SK-N-SH treated with all-trans-retinoic acid at 6 μM for 48 hours (cell line): ENCODE measurements around the gene PHKG2.

ENCODE experiments used
- ATAC-seq: fragments of 200-7000 bp; cut with Tn5 transposase; 3 replicates; pipeline ENCODE4 v1.9.1; 2020; ENCODE audit warnings: mild to moderate bottlenecking, moderate library complexity
- ARNTL ChIP-seq: fragments of 450-650 bp; formaldehyde crosslinking; IDR thresholded peaks from 2 replicates; pipeline ENCODE4 v1.5.0; 2020; ENCODE audit warnings: low read depth, mild to moderate bottlenecking, moderate library complexity, borderline replicate concordance
- BACH2 ChIP-seq: fragments of 250-450 bp; sonication (Bioruptor Pico); IDR thresholded peaks from 2 replicates; pipeline ENCODE4 v1.9.0; 2021; ENCODE audit warnings: mild to moderate bottlenecking, borderline replicate concordance
- CSRNP3 ChIP-seq: fragments of 250-450 bp; sonication (Bioruptor Pico); IDR thresholded peaks from 2 replicates; pipeline ENCODE4 v1.5.1; 2021; ENCODE audit warnings: mild to moderate bottlenecking, moderate library complexity
- ESRRG ChIP-seq: fragments of 250-450 bp; sonication (Bioruptor Pico); IDR thresholded peaks from 2 replicates; pipeline ENCODE4 v1.6.1; 2021; ENCODE audit warnings: mild to moderate bottlenecking
- GLIS3 ChIP-seq: fragments of 250-450 bp; sonication (Bioruptor Pico); IDR thresholded peaks from 2 replicates; pipeline ENCODE4 v1.5.0; 2020; ENCODE audit warnings: mild to moderate bottlenecking, moderate library complexity
- OSR1 ChIP-seq: fragments of 250-450 bp; sonication (Bioruptor Pico); IDR thresholded peaks from 2 replicates; pipeline ENCODE4 v1.8.0; 2022; ENCODE audit warnings: moderate library complexity, mild to moderate bottlenecking, inconsistent platforms
- POU6F1 ChIP-seq: fragments of 250-450 bp; sonication (Bioruptor Pico); IDR thresholded peaks from 2 replicates; pipeline ENCODE4 v1.8.0; 2021; ENCODE audit warnings: low read depth, mild to moderate bottlenecking, moderate library complexity, borderline replicate concordance
- PPARA ChIP-seq: fragments of 250-450 bp; sonication (Bioruptor Pico); IDR thresholded peaks from 2 replicates; pipeline ENCODE4 v1.5.0; 2020; ENCODE audit warnings: mild to moderate bottlenecking, borderline replicate concordance
- SNAI2 ChIP-seq: fragments of 250-450 bp; sonication (Bioruptor Pico); IDR thresholded peaks from 2 replicates; pipeline ENCODE4 v1.5.0; 2020; ENCODE audit warnings: mild to moderate bottlenecking, moderate library complexity
- TCF4 ChIP-seq: fragments of 250-450 bp; sonication (Bioruptor Pico); IDR thresholded peaks from 2 replicates; pipeline ENCODE4 v1.8.0; 2021; ENCODE audit warnings: mild to moderate bottlenecking, moderate library complexity, borderline replicate concordance
- TOX ChIP-seq: fragments of 250-450 bp; sonication (Bioruptor Pico); IDR thresholded peaks from 2 replicates; pipeline ENCODE4 v1.8.0; 2021; ENCODE audit warnings: mild to moderate bottlenecking, moderate library complexity, borderline replicate concordance
- ZC3H10 ChIP-seq: fragments of 250-450 bp; sonication (Bioruptor Pico); IDR thresholded peaks from 2 replicates; pipeline ENCODE4 v1.5.1; 2021; ENCODE audit warnings: mild to moderate bottlenecking, moderate library complexity
- ZFP3 ChIP-seq: fragments of 250-450 bp; sonication (Bioruptor Pico); IDR thresholded peaks from 2 replicates; pipeline ENCODE4 v1.5.0; 2020; ENCODE audit warnings: mild to moderate bottlenecking, moderate library complexity
- ZNF70 ChIP-seq: fragments of 450-650 bp; formaldehyde crosslinking; IDR thresholded peaks from 2 replicates; pipeline ENCODE4 v1.5.0; 2020; ENCODE audit warnings: mild to moderate bottlenecking, moderate library complexity
- ZNF8 ChIP-seq: fragments of 450-650 bp; formaldehyde crosslinking; IDR thresholded peaks from 2 replicates; pipeline ENCODE4 v1.5.0; 2020; ENCODE audit warnings: mild to moderate bottlenecking, moderate library complexity
- TF ChIP-seq, protein P1 (sequence below): fragments of 250-450 bp; sonication (Bioruptor Pico); IDR thresholded peaks from 2 replicates; pipeline ENCODE4 v1.8.0; 2020; ENCODE audit warnings: mild to moderate bottlenecking, moderate library complexity, borderline replicate concordance
- TF ChIP-seq, protein P2 (sequence below): fragments of 250-450 bp; sonication (Bioruptor Pico); IDR thresholded peaks from 2 replicates; pipeline ENCODE4 v1.5.0; 2020; ENCODE audit warnings: mild to moderate bottlenecking, moderate library complexity
- TF ChIP-seq, protein P3 (sequence below): fragments of 250-450 bp; sonication (Bioruptor Pico); IDR thresholded peaks from 2 replicates; pipeline ENCODE4 v1.5.1; 2020; ENCODE audit warnings: low read depth, mild to moderate bottlenecking, moderate library complexity

Gene PHKG2

GRCh38 chr16:30722916-30723315 is 25.3 kb upstream of the PHKG2 start:
- TF ChIP-seq ZNF70 (CRISPR knock-in tag): no peak
- no peak for TF ChIP-seq ARNTL (CRISPR knock-in tag)
- TF ChIP-seq, protein P1, sequence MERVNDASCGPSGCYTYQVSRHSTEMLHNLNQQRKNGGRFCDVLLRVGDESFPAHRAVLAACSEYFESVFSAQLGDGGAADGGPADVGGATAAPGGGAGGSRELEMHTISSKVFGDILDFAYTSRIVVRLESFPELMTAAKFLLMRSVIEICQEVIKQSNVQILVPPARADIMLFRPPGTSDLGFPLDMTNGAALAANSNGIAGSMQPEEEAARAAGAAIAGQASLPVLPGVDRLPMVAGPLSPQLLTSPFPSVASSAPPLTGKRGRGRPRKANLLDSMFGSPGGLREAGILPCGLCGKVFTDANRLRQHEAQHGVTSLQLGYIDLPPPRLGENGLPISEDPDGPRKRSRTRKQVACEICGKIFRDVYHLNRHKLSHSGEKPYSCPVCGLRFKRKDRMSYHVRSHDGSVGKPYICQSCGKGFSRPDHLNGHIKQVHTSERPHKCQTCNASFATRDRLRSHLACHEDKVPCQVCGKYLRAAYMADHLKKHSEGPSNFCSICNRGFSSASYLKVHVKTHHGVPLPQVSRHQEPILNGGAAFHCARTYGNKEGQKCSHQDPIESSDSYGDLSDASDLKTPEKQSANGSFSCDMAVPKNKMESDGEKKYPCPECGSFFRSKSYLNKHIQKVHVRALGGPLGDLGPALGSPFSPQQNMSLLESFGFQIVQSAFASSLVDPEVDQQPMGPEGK (CRISPR knock-in tag): no peak
- no peak for ATAC-seq

GRCh38 chr16:30723725-30724355 is 24.4 kb upstream of the PHKG2 start:
- TF ChIP-seq ZFP3 (CRISPR knock-in tag) (no peak), ESRRG (no peak), TCF4 (no peak), ARNTL (CRISPR knock-in tag) (no peak), GLIS3 (CRISPR knock-in tag) (no peak), ZNF70 (CRISPR knock-in tag) (no peak), SNAI2 (CRISPR knock-in tag) (no peak), CSRNP3 (CRISPR knock-in tag) (no peak), ZC3H10 (CRISPR knock-in tag) (no peak)
- TF ChIP-seq, protein P2, sequence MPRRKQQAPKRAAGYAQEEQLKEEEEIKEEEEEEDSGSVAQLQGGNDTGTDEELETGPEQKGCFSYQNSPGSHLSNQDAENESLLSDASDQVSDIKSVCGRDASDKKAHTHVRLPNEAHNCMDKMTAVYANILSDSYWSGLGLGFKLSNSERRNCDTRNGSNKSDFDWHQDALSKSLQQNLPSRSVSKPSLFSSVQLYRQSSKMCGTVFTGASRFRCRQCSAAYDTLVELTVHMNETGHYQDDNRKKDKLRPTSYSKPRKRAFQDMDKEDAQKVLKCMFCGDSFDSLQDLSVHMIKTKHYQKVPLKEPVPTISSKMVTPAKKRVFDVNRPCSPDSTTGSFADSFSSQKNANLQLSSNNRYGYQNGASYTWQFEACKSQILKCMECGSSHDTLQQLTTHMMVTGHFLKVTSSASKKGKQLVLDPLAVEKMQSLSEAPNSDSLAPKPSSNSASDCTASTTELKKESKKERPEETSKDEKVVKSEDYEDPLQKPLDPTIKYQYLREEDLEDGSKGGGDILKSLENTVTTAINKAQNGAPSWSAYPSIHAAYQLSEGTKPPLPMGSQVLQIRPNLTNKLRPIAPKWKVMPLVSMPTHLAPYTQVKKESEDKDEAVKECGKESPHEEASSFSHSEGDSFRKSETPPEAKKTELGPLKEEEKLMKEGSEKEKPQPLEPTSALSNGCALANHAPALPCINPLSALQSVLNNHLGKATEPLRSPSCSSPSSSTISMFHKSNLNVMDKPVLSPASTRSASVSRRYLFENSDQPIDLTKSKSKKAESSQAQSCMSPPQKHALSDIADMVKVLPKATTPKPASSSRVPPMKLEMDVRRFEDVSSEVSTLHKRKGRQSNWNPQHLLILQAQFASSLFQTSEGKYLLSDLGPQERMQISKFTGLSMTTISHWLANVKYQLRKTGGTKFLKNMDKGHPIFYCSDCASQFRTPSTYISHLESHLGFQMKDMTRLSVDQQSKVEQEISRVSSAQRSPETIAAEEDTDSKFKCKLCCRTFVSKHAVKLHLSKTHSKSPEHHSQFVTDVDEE (CRISPR knock-in tag): no peak
- TF ChIP-seq, protein P3, sequence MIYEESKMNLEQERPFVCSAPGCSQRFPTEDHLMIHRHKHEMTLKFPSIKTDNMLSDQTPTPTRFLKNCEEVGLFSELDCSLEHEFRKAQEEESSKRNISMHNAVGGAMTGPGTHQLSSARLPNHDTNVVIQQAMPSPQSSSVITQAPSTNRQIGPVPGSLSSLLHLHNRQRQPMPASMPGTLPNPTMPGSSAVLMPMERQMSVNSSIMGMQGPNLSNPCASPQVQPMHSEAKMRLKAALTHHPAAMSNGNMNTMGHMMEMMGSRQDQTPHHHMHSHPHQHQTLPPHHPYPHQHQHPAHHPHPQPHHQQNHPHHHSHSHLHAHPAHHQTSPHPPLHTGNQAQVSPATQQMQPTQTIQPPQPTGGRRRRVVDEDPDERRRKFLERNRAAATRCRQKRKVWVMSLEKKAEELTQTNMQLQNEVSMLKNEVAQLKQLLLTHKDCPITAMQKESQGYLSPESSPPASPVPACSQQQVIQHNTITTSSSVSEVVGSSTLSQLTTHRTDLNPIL (CRISPR knock-in tag): no peak
- ATAC-seq: no peak

DNA sequence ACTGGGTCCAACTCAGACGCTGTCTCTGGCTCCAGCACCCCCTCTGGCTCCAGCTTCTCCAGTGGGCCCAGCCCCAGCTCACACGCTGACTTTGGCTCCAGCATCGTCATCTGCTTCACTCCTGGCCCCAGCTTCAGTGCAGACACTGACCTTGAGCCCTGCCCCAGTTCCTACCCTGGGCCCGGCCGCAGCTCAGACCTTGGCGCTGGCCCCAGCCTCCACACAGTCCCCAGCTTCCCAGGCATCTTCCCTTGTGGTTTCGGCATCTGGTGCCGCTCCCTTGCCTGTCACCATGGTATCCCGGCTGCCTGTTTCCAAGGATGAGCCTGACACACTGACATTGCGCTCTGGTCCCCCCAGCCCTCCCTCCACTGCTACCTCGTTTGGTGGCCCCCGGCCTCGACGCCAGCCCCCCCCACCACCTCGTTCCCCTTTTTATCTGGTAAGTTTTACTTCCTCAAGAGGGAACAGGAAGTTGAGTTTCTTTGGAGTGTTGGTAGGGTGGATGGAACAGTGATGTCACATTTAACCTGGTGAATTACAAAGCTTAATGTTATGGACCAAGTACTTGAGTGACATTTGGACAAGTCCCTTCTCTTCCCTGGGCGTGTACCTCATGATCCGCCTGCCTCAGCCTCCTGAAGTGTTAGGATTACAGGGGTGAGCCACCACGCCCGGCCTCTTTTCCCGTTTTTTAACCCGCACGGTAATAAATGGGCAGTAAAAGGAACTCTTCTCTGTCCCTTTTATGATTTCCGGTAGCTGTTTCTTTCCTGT is 23.4 kb upstream of the PHKG2 start:
- ATAC-seq: no peak
- no peak for TF ChIP-seq SNAI2 (CRISPR knock-in tag)
- TF ChIP-seq BACH2 (CRISPR knock-in tag): no peak
- no peak for TF ChIP-seq ZNF70 (CRISPR knock-in tag)
- TF ChIP-seq ZC3H10 (CRISPR knock-in tag): no peak
- TF ChIP-seq TOX: no peak
- TF ChIP-seq, protein P3 (CRISPR knock-in tag): no peak
- no peak for TF ChIP-seq PPARA (CRISPR knock-in tag)
- TF ChIP-seq OSR1: no peak
- no peak for TF ChIP-seq ZNF8 (CRISPR knock-in tag)

- no peak for ATAC-seq
- TF ChIP-seq GLIS3 (CRISPR knock-in tag) (no peak), ZNF8 (CRISPR knock-in tag) (no peak), SNAI2 (CRISPR knock-in tag) (no peak), POU6F1 (no peak), ZC3H10 (CRISPR knock-in tag) (no peak), ESRRG (no peak)
- TF ChIP-seq, protein P2 (CRISPR knock-in tag): no peak
- TF ChIP-seq, protein P1 (CRISPR knock-in tag): no peak
These were observed 22.8 kb upstream of the PHKG2 start for GRCh38 chr16:30725418-30725792.
